Bronchial epithelial cell (primary cell): ENCODE measurements around the gene EGFR. TPM values are rescaled to one million over a fixed set of nuclear protein-coding genes. Genes with fewer than 3 reads are reported as not detected.
A peak's percentile ranks its signal among the peaks of the same experiment; 100 is the strongest.

ENCODE experiments used
- DNase-seq: peaks from one replicate; pipeline ENCODE4 v3.0.0-alpha.2; 2010; ENCODE audit warnings: low read depth
- FAIRE-seq: peaks from 2 replicates; lab custom pipeline; 2011; peaks lifted over from hg19 to GRCh38; lab: Jason Lieb, UNC
- H3K27me3 ChIP-seq: 2 replicates; pipeline ENCODE4 v1.5.1; 2011; ENCODE audit warnings: low read length; ENCODE audit not compliant: control insufficient read depth, insufficient read depth
- H3K36me3 ChIP-seq: 2 replicates; pipeline ENCODE4 v1.5.1; 2011; ENCODE audit warnings: low read length; ENCODE audit not compliant: control insufficient read depth, insufficient read depth
- H3K4me3 ChIP-seq: 2 replicates; pipeline ENCODE4 v1.5.1; 2011; ENCODE audit warnings: mild to moderate bottlenecking, low read depth, low read length, control low read depth
- CTCF ChIP-seq: IDR thresholded peaks from 2 replicates; pipeline ENCODE4 v1.5.1; 2011; ENCODE audit warnings: mild to moderate bottlenecking, moderate library complexity, low read length, control low read depth, inconsistent platforms; ENCODE audit not compliant: insufficient read depth, severe bottlenecking
- total RNA-seq: library from RNA; depleted of rRNA; stranded (reverse); fragments of >200 nt; gene quantifications from 2 replicates; pipeline ENCODE4 v1.2.1, GENCODE V29; 2014

The EGFR gene
- total RNA-seq, 1 donor from 2014 or later, result 137 TPM

GRCh38 chr7:55099821-55100543, 81.2 kb downstream of the EGFR start:
- H3K27me3 ChIP-seq, result no peaks in the 10 kb centered on the region
- H3K36me3 ChIP-seq, result peaks cover 5% of the 10 kb centered on the region
- no peak for DNase-seq
- no peak for TF ChIP-seq CTCF
- no peak for FAIRE-seq
- no peak overlapping the region for H3K4me3 ChIP-seq

- TF ChIP-seq CTCF, result no peak
- Histone ChIP-seq H3K27me3 (no peaks in the 10 kb centered on the region), H3K36me3 (peaks cover 5% of the 10 kb centered on the region), H3K4me3 (no peak overlapping the region)
- FAIRE-seq (peak; percentile 94), DNase-seq (peak; percentile 70)
Measured at GRCh38 chr7:55100544-55101327, 81.9 kb downstream of the EGFR start.

- FAIRE-seq, result no peak
- TF ChIP-seq CTCF, result no peak
- peaks cover 5% of the 10 kb centered on the region for H3K36me3 ChIP-seq
- no peak overlapping the region for H3K4me3 ChIP-seq
- DNase-seq, result peak; percentile 54
- H3K27me3 ChIP-seq, result no peaks in the 10 kb centered on the region
Measured at GRCh38 chr7:55101359-55101758, 82.5 kb downstream of the EGFR start.

GRCh38 chr7:55104123-55104522, 85.3 kb downstream of the EGFR start:
- DNase-seq (no peak), FAIRE-seq (no peak)
- Histone ChIP-seq H3K4me3 (no peak overlapping the region), H3K27me3 (no peaks in the 10 kb centered on the region), H3K36me3 (peaks cover 5% of the 10 kb centered on the region)
- TF ChIP-seq CTCF, result no peak

GRCh38 chr7:55104712-55105433, 86.1 kb downstream of the EGFR start:
- Histone ChIP-seq H3K27me3 (no peaks in the 10 kb centered on the region), H3K4me3 (no peak overlapping the region), H3K36me3 (peaks cover 5% of the 10 kb centered on the region)
- TF ChIP-seq CTCF, result no peak
- FAIRE-seq (no peak), DNase-seq (no peak)
